DND-41 (cell line): ENCODE data around the gene DNAJC6.

Experiments
- ATAC-seq: fragments of 200-7000 bp; cut with Tn5 transposase; 3 replicates; pipeline ENCODE4 v1.9.1; 2021; ENCODE audit warnings: low read depth; ENCODE audit not compliant: insufficient read depth
- DNase-seq: peaks from one replicate; pipeline ENCODE4 v3.0.0-alpha.2; 2020
- H2AFZ ChIP-seq: 2 replicates; pipeline ENCODE4 v1.6.0; 2012; ENCODE audit warnings: low read depth, low read length
- H3K27ac ChIP-seq: 2 replicates; pipeline ENCODE4 v1.5.1; 2012; ENCODE audit warnings: low read length, inconsistent platforms
- H3K27me3 ChIP-seq: fragments of 200-600 bp; sonication (generic); 2 replicates; pipeline ENCODE4 v1.6.0; 2012; ENCODE audit warnings: low read length, mild to moderate bottlenecking, inconsistent platforms; ENCODE audit not compliant: insufficient read depth, poor library complexity
- H3K36me3 ChIP-seq: 2 replicates; pipeline ENCODE4 v1.5.1; 2012; ENCODE audit warnings: low read length, inconsistent platforms; ENCODE audit not compliant: insufficient read depth
- H3K4me1 ChIP-seq: 2 replicates; pipeline ENCODE4 v1.5.1; 2012; ENCODE audit warnings: mild to moderate bottlenecking, low read length; ENCODE audit not compliant: insufficient read depth
- H3K4me2 ChIP-seq: 2 replicates; pipeline ENCODE4 v1.6.0; 2012; ENCODE audit warnings: mild to moderate bottlenecking, moderate library complexity, low read length, inconsistent platforms; ENCODE audit not compliant: insufficient read depth
- H3K4me3 ChIP-seq, 2 experiments: fragments of 200-600 bp in 1 of 2; shearing (Covaris generic) in 1 of 2; 2 replicates each; pipeline ENCODE4 v1.5.1; 2012 to 2016; ENCODE audit warnings: inconsistent platforms in 2 of 2, low read length in 2 of 2, mild to moderate bottlenecking in 2 of 2, low read depth in 1 of 2, moderate library complexity in 1 of 2
- H3K79me2 ChIP-seq: 2 replicates; pipeline ENCODE4 v1.6.0; 2012; ENCODE audit warnings: low read length, inconsistent platforms; ENCODE audit not compliant: insufficient read depth
- H3K9ac ChIP-seq: 2 replicates; pipeline ENCODE4 v1.6.0; 2012; ENCODE audit warnings: low read depth, mild to moderate bottlenecking, inconsistent platforms, low read length, moderate library complexity
- H3K9me3 ChIP-seq: 2 replicates; pipeline ENCODE4 v1.5.1; 2012; ENCODE audit warnings: low read length, moderate library complexity, mild to moderate bottlenecking, inconsistent platforms; ENCODE audit not compliant: insufficient read depth, severe bottlenecking
- H4K20me1 ChIP-seq: 2 replicates; pipeline ENCODE4 v1.6.0; 2012; ENCODE audit warnings: low read length; ENCODE audit not compliant: insufficient read depth
- CTCF ChIP-seq: IDR thresholded peaks from 2 replicates; pipeline ENCODE4 v1.5.1; 2012; ENCODE audit warnings: borderline replicate concordance, low read length, moderate library complexity, mild to moderate bottlenecking; ENCODE audit not compliant: poor library complexity, severe bottlenecking; ENCODE audit errors: extremely low read depth
- EZH2 ChIP-seq: IDR thresholded peaks from 3 replicates; pipeline ENCODE4 v1.6.1; 2012; ENCODE audit warnings: borderline replicate concordance, low read depth, mild to moderate bottlenecking, moderate library complexity, low read length, inconsistent platforms; ENCODE audit not compliant: severe bottlenecking

DNAJC6 gene

DNA sequence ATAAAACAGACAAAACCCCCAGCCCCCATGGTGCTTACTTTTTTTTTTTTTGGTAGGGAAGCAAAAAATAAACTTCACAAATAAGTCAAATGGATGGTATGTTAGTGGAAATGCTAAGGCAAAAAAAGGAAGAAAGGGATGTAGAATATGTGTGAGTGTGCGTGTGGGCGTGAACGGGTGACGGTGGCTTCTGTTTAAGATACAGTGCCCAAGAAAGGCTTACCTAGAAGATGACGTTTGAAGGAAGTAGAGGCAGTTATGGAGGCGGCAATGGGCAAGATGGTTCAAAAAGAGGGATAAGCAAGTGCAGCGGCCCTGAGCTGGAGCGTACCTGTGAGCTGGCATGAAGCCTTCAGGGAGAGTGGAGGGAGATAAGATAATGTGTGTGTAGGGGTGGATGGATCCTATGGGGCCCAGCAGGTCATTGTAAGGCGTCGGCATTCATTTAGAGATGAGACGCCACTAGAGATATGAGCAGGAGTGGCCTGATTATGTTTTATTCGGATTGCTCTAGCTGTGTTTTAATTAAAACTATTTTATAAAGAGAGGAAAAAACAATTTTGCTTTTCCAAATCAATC is 131.1 kb downstream of the DNAJC6 start:
- no peak overlapping the region for H2AFZ ChIP-seq
- H3K27me3 ChIP-seq: no peaks in the 10 kb centered on the region
- no peak overlapping the region for H3K9ac ChIP-seq
- no peak overlapping the region for H3K4me2 ChIP-seq
- no peaks in the 10 kb centered on the region for H4K20me1 ChIP-seq
- DNase-seq (no peak), ATAC-seq (no peak)
- no peaks in the 10 kb centered on the region for H3K79me2 ChIP-seq
- H3K4me3 ChIP-seq: no peak overlapping the region
- no peaks in the 10 kb centered on the region for H3K4me1 ChIP-seq
- no peaks in the 10 kb centered on the region for H3K9me3 ChIP-seq
- H3K36me3 ChIP-seq: no peaks in the 10 kb centered on the region
- no peak overlapping the region for H3K27ac ChIP-seq
- TF ChIP-seq EZH2 (no peak), CTCF (no peak)

- Histone ChIP-seq H3K27ac (no peak overlapping the region), H2AFZ (no peak overlapping the region), H3K27me3 (no peaks in the 10 kb centered on the region), H3K79me2 (no peaks in the 10 kb centered on the region), H3K36me3 (no peaks in the 10 kb centered on the region), H3K4me2 (no peak overlapping the region), H3K4me3 (no peak overlapping the region), H3K9me3 (no peaks in the 10 kb centered on the region), H3K4me1 (no peaks in the 10 kb centered on the region), H3K9ac (no peak overlapping the region), H4K20me1 (no peaks in the 10 kb centered on the region)
- no peak for TF ChIP-seq EZH2
- no peak for TF ChIP-seq CTCF
- no peak for DNase-seq
- no peak for ATAC-seq
These were observed 131.6 kb downstream of the DNAJC6 start for GRCh38 chr1:65440915-65441314.

DNA sequence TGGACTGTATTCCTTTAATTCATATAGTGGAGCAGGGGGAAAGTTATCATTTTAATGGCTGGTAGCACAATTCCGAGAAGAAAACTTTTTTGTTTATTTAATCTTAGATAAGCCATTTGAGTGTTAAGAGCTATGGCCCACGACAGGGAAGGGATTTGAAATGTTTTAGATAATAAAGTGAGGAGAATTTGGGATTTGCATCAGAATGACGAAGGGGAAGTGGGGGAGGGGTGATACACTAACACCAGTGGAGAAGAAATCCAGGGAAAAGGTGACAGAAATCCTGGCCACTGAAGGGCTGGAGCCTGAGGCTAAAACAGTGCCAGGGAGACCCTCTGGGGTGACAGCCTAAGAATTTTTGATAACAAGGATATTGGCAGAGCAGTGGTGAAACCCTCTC is 132.1 kb downstream of the DNAJC6 start:
- no peak for TF ChIP-seq EZH2
- TF ChIP-seq CTCF: no peak
- no peaks in the 10 kb centered on the region for H4K20me1 ChIP-seq
- H3K36me3 ChIP-seq: no peaks in the 10 kb centered on the region
- H3K27me3 ChIP-seq: no peaks in the 10 kb centered on the region
- H3K9me3 ChIP-seq: no peaks in the 10 kb centered on the region
- DNase-seq (no peak), ATAC-seq (no peak)
- H3K9ac ChIP-seq: no peak overlapping the region
- H3K4me1 ChIP-seq: no peaks in the 10 kb centered on the region
- H3K79me2 ChIP-seq: no peaks in the 10 kb centered on the region
- H3K4me3 ChIP-seq: no peak overlapping the region
- no peak overlapping the region for H3K27ac ChIP-seq
- no peak overlapping the region for H3K4me2 ChIP-seq
- H2AFZ ChIP-seq: no peak overlapping the region

DNA sequence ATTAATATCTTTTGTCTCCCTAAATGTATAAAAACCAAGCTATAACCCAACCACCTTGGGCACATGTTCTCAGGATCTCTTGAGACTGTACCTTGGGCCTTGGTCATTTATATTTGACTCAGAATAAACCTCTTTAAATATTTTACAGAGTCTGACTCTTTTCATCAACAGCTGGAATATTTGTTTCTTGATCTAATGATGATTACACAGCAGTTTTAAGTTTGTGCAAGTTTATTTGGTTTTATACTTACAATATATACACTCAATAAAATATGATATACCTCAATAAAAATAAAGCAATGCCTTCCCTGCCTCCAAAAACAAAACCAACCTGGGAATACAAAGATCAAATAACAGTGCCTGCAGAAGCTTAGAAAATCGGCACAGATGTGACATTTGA is 133.1 kb downstream of the DNAJC6 start:
- Histone ChIP-seq H3K27ac (no peak overlapping the region), H3K9ac (no peak overlapping the region)

More for the DNA sequence above, 133.1 kb downstream of the DNAJC6 start:
- Histone ChIP-seq H3K9me3 (no peaks in the 10 kb centered on the region), H3K4me3 (no peak overlapping the region), H3K79me2 (no peaks in the 10 kb centered on the region), H3K36me3 (no peaks in the 10 kb centered on the region), H4K20me1 (no peaks in the 10 kb centered on the region), H3K4me1 (no peaks in the 10 kb centered on the region), H3K4me2 (no peak overlapping the region), H3K27me3 (no peaks in the 10 kb centered on the region), H2AFZ (no peak overlapping the region)
- TF ChIP-seq EZH2: no peak
- ATAC-seq (no peak), DNase-seq (no peak)
